IMR-90 (cell line): ENCODE data around the gene SLIT1. TPM values are rescaled to one million over a fixed set of nuclear protein-coding genes. Genes with fewer than 3 reads are reported as not detected.

ENCODE experiments used
- ATAC-seq: fragments of 200-7000 bp; cut with Tn5 transposase; 2 replicates; pipeline ENCODE4 v1.9.1; 2020; ENCODE audit warnings: low read depth, mild to moderate bottlenecking, moderate library complexity
- BruUV-seq: library from RNA; stranded (reverse); fragments of 400-500 nt; replicated peaks from 2 replicates; lab custom pipeline; 2021; lab: Mats Ljungman, UMichigan
- CTCF ChIA-PET: fragments of 300-600 bp; formaldehyde crosslinking; extraction: SDS; loops from one replicate; lab custom pipeline; 2021; ENCODE audit warnings: antibody characterized with exemption; lab: Yijun Ruan, JAX
- POLR2A ChIA-PET: fragments of 300-600 bp; sonication (Branson Sonifier 250); formaldehyde crosslinking; loops from one replicate; lab custom pipeline; 2022; ENCODE audit warnings: antibody characterized with exemption; ENCODE audit not compliant: unreplicated experiment; lab: Charles Lee
- DNase-seq: peaks from one replicate; pipeline ENCODE4 v3.0.0; 2013
- H2AFZ ChIP-seq: replicated peaks from 2 replicates; pipeline ENCODE3; 2013; ENCODE audit warnings: low read length, mild to moderate bottlenecking; ENCODE audit not compliant: poor library complexity
- H2AK5ac ChIP-seq: 2 replicates; pipeline ENCODE4 v1.6.1; 2013; ENCODE audit warnings: low read depth, low read length, inconsistent platforms
- H2AK9ac ChIP-seq: replicated peaks from 2 replicates; pipeline ENCODE3; 2013; ENCODE audit warnings: mild to moderate bottlenecking, low read depth, low read length, moderate library complexity; ENCODE audit not compliant: poor library complexity
- H2BK120ac ChIP-seq: 2 replicates; pipeline ENCODE4 v1.6.1; 2013; ENCODE audit warnings: low read depth, low read length, inconsistent platforms
- H2BK15ac ChIP-seq: 3 replicates; pipeline ENCODE4 v1.6.1; 2013; ENCODE audit warnings: low read depth, low read length, inconsistent platforms
- H2BK20ac ChIP-seq: 2 replicates; pipeline ENCODE4 v1.6.1; 2013; ENCODE audit warnings: low read depth, mild to moderate bottlenecking, inconsistent platforms, low read length, moderate library complexity
- H2BK5ac ChIP-seq: 2 replicates; pipeline ENCODE4 v1.6.1; 2013; ENCODE audit warnings: mild to moderate bottlenecking, low read depth, low read length, inconsistent platforms; ENCODE audit not compliant: poor library complexity, severe bottlenecking
- H3K14ac ChIP-seq: replicated peaks from 2 replicates; pipeline ENCODE4 v1.6.1; 2013; ENCODE audit warnings: low read depth, low read length, inconsistent platforms
- H3K18ac ChIP-seq: 2 replicates; pipeline ENCODE4 v1.6.1; 2013; ENCODE audit warnings: low read depth, low read length, control low read depth
- H3K23ac ChIP-seq: 2 replicates; pipeline ENCODE4 v1.6.1; 2013; ENCODE audit warnings: low read depth, low read length, inconsistent platforms
- H3K27ac ChIP-seq: 2 replicates; pipeline ENCODE4 v1.5.1; 2013; ENCODE audit warnings: mild to moderate bottlenecking, control low read depth, low read length; ENCODE audit not compliant: insufficient read depth
- H3K27me3 ChIP-seq: 2 replicates; pipeline ENCODE4 v1.6.1; 2013; ENCODE audit warnings: low read length; ENCODE audit not compliant: control insufficient read depth, insufficient read depth
- H3K36me3 ChIP-seq: 2 replicates; pipeline ENCODE4 v1.6.1; 2013; ENCODE audit warnings: low read length, mixed read lengths; ENCODE audit not compliant: control insufficient read depth, insufficient read depth
- H3K4ac ChIP-seq: 2 replicates; pipeline ENCODE4 v1.6.1; 2013; ENCODE audit warnings: low read depth, low read length, inconsistent platforms
- H3K4me1 ChIP-seq: 2 replicates; pipeline ENCODE4 v1.6.1; 2013; ENCODE audit warnings: low read length, mixed read lengths; ENCODE audit not compliant: control insufficient read depth, insufficient read depth
- H3K4me2 ChIP-seq: 2 replicates; pipeline ENCODE4 v1.6.1; 2013; ENCODE audit warnings: low read depth, mild to moderate bottlenecking, control low read depth, low read length, moderate library complexity
- H3K4me3 ChIP-seq: 2 replicates; pipeline ENCODE4 v1.5.1; 2013; ENCODE audit warnings: low read depth, mild to moderate bottlenecking, control low read depth, low read length, moderate library complexity; ENCODE audit not compliant: insufficient read depth
- H3K56ac ChIP-seq: 2 replicates; pipeline ENCODE4 v1.6.1; 2013; ENCODE audit warnings: low read length, inconsistent platforms; ENCODE audit not compliant: insufficient read depth; ENCODE audit errors: extremely low read depth
- H3K79me1 ChIP-seq, 2 experiments: 2 replicates each; pipeline ENCODE4 v1.6.1; 2013; ENCODE audit warnings: low read length in 2 of 2, inconsistent platforms in 1 of 2, low read depth in 1 of 2
- H3K9ac ChIP-seq: 2 replicates; pipeline ENCODE4 v1.6.1; 2013; ENCODE audit warnings: low read depth, low read length, control low read depth
- H3K9me1 ChIP-seq: 2 replicates; pipeline ENCODE4 v1.6.1; 2013; ENCODE audit warnings: low read length, inconsistent platforms; ENCODE audit not compliant: insufficient read depth
- H3K9me3 ChIP-seq: 2 replicates; pipeline ENCODE4 v1.6.1; 2013; ENCODE audit warnings: low read length; ENCODE audit not compliant: control insufficient read depth, insufficient read depth
- H4K20me1 ChIP-seq: 2 replicates; pipeline ENCODE4 v1.6.1; 2013; ENCODE audit warnings: low read length, inconsistent platforms; ENCODE audit not compliant: insufficient read depth
- H4K5ac ChIP-seq: 2 replicates; pipeline ENCODE4 v1.6.1; 2013; ENCODE audit warnings: mild to moderate bottlenecking, low read depth, low read length, control low read depth
- H4K8ac ChIP-seq, 2 experiments: 2 replicates each; pipeline ENCODE4 v1.6.1; 2013; ENCODE audit warnings: low read depth in 2 of 2, low read length in 2 of 2, control low read depth in 1 of 2, inconsistent platforms in 1 of 2
- H4K91ac ChIP-seq: 2 replicates; pipeline ENCODE4 v1.6.1; 2013; ENCODE audit warnings: low read depth, low read length, inconsistent platforms; ENCODE audit not compliant: insufficient read depth
- ELK1 ChIP-seq: fragments of 150-350 bp; IDR thresholded peaks from 2 replicates; pipeline ENCODE4 v1.6.1; 2016; ENCODE audit warnings: low read depth, mild to moderate bottlenecking, low read length, moderate library complexity, borderline replicate concordance
- FOS ChIP-seq: fragments of 150-350 bp; IDR thresholded peaks from 2 replicates; pipeline ENCODE4 v1.6.1; 2016; ENCODE audit warnings: low read depth, low read length
- MAFK ChIP-seq: IDR thresholded peaks from 2 replicates; pipeline ENCODE4 v1.6.1; 2012; ENCODE audit warnings: low read depth, low read length, improper control_type of control experiment
- NFE2L2 ChIP-seq: fragments of 150-350 bp; IDR thresholded peaks from 2 replicates; pipeline ENCODE4 v1.6.1; 2016; ENCODE audit warnings: low read depth, mild to moderate bottlenecking, low read length
- SMC3 ChIP-seq: fragments of 150-350 bp; IDR thresholded peaks from 2 replicates; pipeline ENCODE4 v1.6.1; 2016; ENCODE audit warnings: low read depth, mild to moderate bottlenecking, antibody characterized with exemption, low read length, moderate library complexity
- WGBS, 2 experiments: methylation state at CpG; one replicate each; pipeline versions ENCODE4 v1.1.5 to v1.1.7; 2013; ENCODE audit warnings: missing lambda C conversion rate in 2 of 2; ENCODE audit not compliant: insufficient read length in 1 of 2; ENCODE audit errors: extremely low coverage in 2 of 2; 5-methylcytosine and 5-hydroxymethylcytosine counted together
- dilution Hi-C: fragments of 300-500 bp; cut with HindIII; formaldehyde crosslinking; loops from one replicate; pipeline ENCODE4 v1.14.3; 2018; ENCODE audit warnings: low sequenced_read_pairs; ENCODE audit not compliant: unreplicated experiment
- in situ Hi-C: fragments of 300-500 bp; cut with MboI; formaldehyde crosslinking; loops from 3 replicates; pipeline ENCODE4 v1.14.3; 2019; ENCODE audit warnings: low sequenced_read_pairs, inconsistent platforms, mixed read lengths
- intact Hi-C: fragments of 100-400 bp; cut with micrococcal nuclease; formaldehyde crosslinking; loops from 2 replicates; pipeline ENCODE4 v1.10.0; 2022
- polyA plus RNA-seq, 3 experiments: library from polyadenylated mRNA; depleted of rRNA; stranded (reverse); fragments of >200 nt; gene quantifications; 2 replicates each; pipeline ENCODE4 v1.2.3, GENCODE V29; 2012; ENCODE audit warnings: low replicate concordance in 1 of 3
- total RNA-seq: library from RNA; depleted of rRNA; stranded (reverse); fragments of >200 nt; gene quantifications from 2 replicates; pipeline ENCODE4 v1.2.3, GENCODE V29; 2012

SLIT1 gene
- total and polyA plus RNA-seq, 2 of the 4 experiments (the other 2 are of a cell fraction) = under 0.01 TPM

DNA sequence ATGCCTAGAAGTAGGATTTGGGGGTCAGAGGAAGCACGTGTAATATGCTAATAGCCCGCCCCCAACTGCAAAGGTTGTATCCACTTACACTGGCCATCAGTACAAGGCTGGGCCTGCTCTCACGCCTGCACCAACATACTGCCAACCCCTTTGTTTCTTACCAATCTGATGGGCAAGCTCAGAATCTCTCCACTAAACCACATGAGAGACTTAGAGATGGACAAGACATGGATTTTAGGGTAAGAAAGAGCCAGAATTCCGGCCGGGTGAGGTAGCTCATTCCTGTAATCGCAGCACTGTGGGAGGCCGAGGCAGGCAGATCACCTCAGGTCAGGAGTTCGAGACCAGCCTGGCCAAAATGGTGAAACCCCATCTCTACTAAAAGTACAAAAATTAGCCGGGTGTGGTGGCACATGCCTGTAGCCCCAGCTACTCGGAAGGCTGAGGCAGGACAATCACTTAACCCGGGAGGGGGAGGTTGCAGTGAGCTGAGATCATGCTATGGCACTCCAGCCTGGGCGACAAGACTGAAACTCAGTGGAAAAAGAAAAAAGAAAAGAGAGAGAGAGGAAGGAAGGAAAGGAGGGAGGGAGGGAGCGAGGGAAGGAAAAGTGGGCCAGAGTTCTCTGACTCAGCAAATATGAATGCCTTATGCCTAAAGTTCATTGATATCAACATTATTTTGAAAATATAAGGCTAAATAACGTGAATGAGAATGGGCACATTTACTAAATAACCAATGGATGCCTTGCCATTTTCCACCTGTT, 162.2 kb downstream of the SLIT1 start:
- H3K27ac ChIP-seq = peak overlapping the region; percentile 92
- no peak overlapping the region for H3K9ac ChIP-seq
- no peak overlapping the region for H3K56ac ChIP-seq
- ChIA-PET POLR2A (no interaction called here), CTCF (interaction anchor here (2.0 kb wide), 1 partner anchor 187 kb away, joined by 5 read pairs; no protein-coding TSS in a partner anchor)
- peak overlapping the region; percentile 88 for H3K4me2 ChIP-seq
- H2BK120ac ChIP-seq = peak overlapping the region; percentile 84
- peak overlapping the region; percentile 60; the same call in 1 of the 2 replicates for H4K91ac ChIP-seq
- peak overlapping the region; percentile 50; the same call in 1 of the 2 replicates for H2AK5ac ChIP-seq
- peaks cover 2% of the 10 kb centered on the region; the same call in 1 of the 2 replicates for H3K27me3 ChIP-seq
- 0 out of 2 replicates have a peak overlapping the region, but pooled peaks have one; percentile 26 for H3K14ac ChIP-seq
- no TSS peak for BruUV-seq
- peak overlapping the region; percentile 59 for H3K18ac ChIP-seq
- no peak overlapping the region; the same call in 1 of the 2 replicates for H4K5ac ChIP-seq
- H4K20me1 ChIP-seq = peaks cover 7% of the 10 kb centered on the region; the same call in 1 of the 2 replicates
- peak overlapping the region; percentile 80 for H2BK5ac ChIP-seq
- ATAC-seq = peak; percentile 31
- peak overlapping the region; percentile 81 for H2AFZ ChIP-seq
- H2BK15ac ChIP-seq = peak overlapping the region; percentile 19; the same call in 2 of the 3 replicates
- dilution Hi-C loops (no loop called here), in situ Hi-C loops (no loop called here), intact Hi-C loops (loop anchor here (2.0 kb wide), 1 partner anchor 191 kb away; the partner anchor contains the start of gene LCOR)
- H3K4me1 ChIP-seq = peaks cover 7% of the 10 kb centered on the region
- no peak for DNase-seq
- TF ChIP-seq MAFK = peak; percentile 95
- no peak for TF ChIP-seq ELK1
- no peak for TF ChIP-seq SMC3
- peak; percentile 65 for TF ChIP-seq NFE2L2
- TF ChIP-seq FOS = no peak
- no peaks in the 10 kb centered on the region for H3K36me3 ChIP-seq
- no peak overlapping the region for H3K4me3 ChIP-seq
- H3K9me3 ChIP-seq = peaks cover 6% of the 10 kb centered on the region; the same call in 1 of the 2 replicates
- H3K23ac ChIP-seq = peak overlapping the region; percentile 25; the same call in 1 of the 2 replicates
- WGBS, 2 experiments = 87% methylated on average over 4 of the region's 14 CpGs; no CpG with 5 or more reads in 1 of the 2 experiments
- peak overlapping the region; percentile 75 for H2BK20ac ChIP-seq
- H3K9me1 ChIP-seq = peaks cover 13% of the 10 kb centered on the region; the same call in 1 of the 2 replicates
- H3K79me1 ChIP-seq = no peaks in the 10 kb centered on the region
- peak overlapping the region; percentile 22 to 75; a peak in 3 of 4 replicates for H4K8ac ChIP-seq
- H3K4ac ChIP-seq = peak overlapping the region; percentile 70
- peak overlapping the region; percentile 38 for H2AK9ac ChIP-seq
